Right lobe of liver (tissue), 4 donors: Measurements from ENCODE around the gene SFI1.

Experiments
- POLR2A ChIP-seq: fragments of 450-650 bp; IDR thresholded peaks from one replicate; pipeline ENCODE4 v1.6.1; 2017; ENCODE audit warnings: antibody characterized with exemption, mild to moderate bottlenecking
- TF ChIP-seq, protein P1 (sequence below), 4 donors: fragments of 200-600 bp in 3 of 4; fragments of 450-650 bp in 1 of 4; IDR thresholded peaks; one replicate each; pipeline versions ENCODE4 v1.5.1 to v1.8.0; 2016 to 2022; ENCODE audit warnings: antibody characterized with exemption in 4 of 4, mild to moderate bottlenecking in 2 of 4
- donor health status: DM: no; HTN: no; CAD: no.
- donor health status: DM: no; HTN: no; CAD: no.
- donor health status: DM: no; HTN: yes; CAD: no.

DNA sequence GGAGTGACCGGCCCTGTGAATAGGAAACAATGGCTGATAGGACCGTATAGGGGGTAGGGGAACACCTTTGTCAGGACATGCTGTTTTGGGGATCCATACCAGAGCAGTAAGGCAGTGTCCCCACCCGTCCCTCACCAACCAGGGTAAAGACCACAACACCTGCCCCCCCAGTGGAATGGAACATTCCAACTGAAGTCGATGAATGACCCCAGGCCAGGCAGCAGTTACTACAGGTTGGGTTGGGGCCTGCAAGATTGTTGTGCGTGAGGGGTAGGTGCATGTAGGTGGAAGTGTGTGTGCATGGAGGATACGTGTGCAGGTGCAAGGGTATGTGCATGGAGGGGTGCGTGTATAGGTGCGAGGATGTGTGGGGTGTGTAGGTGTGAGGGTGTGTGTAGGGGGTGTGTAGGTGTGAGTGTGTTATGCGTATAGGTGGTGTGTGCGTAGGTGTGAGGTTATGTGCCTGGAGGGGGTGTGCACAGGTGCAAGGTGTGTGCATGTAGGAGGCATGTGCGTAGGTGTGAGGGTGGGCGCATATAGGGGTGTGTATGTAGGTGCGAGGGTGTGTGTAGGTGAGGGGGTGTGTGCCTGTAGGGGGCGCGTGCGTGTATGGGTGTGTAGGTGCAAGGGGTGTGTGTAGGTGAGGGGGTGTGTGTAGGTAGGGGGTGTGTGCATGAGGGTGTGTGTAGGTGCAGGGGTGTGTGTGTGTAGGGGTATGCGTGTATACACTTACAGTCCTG, 132.8 kb downstream of the SFI1 start:
- no peak for TF ChIP-seq POLR2A
- TF ChIP-seq, protein P1, sequence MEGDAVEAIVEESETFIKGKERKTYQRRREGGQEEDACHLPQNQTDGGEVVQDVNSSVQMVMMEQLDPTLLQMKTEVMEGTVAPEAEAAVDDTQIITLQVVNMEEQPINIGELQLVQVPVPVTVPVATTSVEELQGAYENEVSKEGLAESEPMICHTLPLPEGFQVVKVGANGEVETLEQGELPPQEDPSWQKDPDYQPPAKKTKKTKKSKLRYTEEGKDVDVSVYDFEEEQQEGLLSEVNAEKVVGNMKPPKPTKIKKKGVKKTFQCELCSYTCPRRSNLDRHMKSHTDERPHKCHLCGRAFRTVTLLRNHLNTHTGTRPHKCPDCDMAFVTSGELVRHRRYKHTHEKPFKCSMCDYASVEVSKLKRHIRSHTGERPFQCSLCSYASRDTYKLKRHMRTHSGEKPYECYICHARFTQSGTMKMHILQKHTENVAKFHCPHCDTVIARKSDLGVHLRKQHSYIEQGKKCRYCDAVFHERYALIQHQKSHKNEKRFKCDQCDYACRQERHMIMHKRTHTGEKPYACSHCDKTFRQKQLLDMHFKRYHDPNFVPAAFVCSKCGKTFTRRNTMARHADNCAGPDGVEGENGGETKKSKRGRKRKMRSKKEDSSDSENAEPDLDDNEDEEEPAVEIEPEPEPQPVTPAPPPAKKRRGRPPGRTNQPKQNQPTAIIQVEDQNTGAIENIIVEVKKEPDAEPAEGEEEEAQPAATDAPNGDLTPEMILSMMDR (IDR thresholded peaks at IDR 0.05): no peak
